CD4-positive, alpha-beta T cell treated with Interleukin-21 for 1 hour (primary cell): ENCODE measurements around the gene TWNK.

Source experiments
- DNase-seq: peaks from one replicate; pipeline ENCODE4 v3.0.0-alpha.2; 2020

Gene TWNK

GRCh38 chr10:100998183-100998990 lies 11.0 kb downstream of the TWNK start:
- DNase-seq: peak; percentile 64

GRCh38 chr10:100998991-100999741 lies 11.8 kb downstream of the TWNK start:
- peak; percentile 80 for DNase-seq

- no peak for DNase-seq
These were observed 12.4 kb downstream of the TWNK start, which contains the start of gene LZTS2 for GRCh38 chr10:100999742-101000126. Gene LZTS2, plus strand, starts transcription at chr10:100999808. Its CDS starts 2,731 bp downstream, at chr10:101002539.

- DNase-seq: no peak
These were observed 13.0 kb downstream of the TWNK start for GRCh38 chr10:101000127-101000914.

GRCh38 chr10:101000915-101001658 lies 13.7 kb downstream of the TWNK start:
- no peak for DNase-seq

GRCh38 chr10:101001659-101002035 lies 14.3 kb downstream of the TWNK start:
- DNase-seq: no peak

- DNase-seq: no peak
These were observed 15.1 kb downstream of the TWNK start for GRCh38 chr10:101002456-101002855.

GRCh38 chr10:101003639-101004206 lies 16.4 kb downstream of the TWNK start:
- DNase-seq: no peak

GRCh38 chr10:101005361-101005760 lies 18.0 kb downstream of the TWNK start:
- DNase-seq: no peak

GRCh38 chr10:101005869-101006567 lies 18.7 kb downstream of the TWNK start:
- no peak for DNase-seq

- DNase-seq: no peak
These were observed 19.3 kb downstream of the TWNK start for GRCh38 chr10:101006593-101007098.

- DNase-seq: no peak
These were observed 19.9 kb downstream of the TWNK start for GRCh38 chr10:101007099-101007711.

- DNase-seq: no peak
These were observed 20.8 kb downstream of the TWNK start for GRCh38 chr10:101007915-101008822.

- DNase-seq: no peak
These were observed 21.6 kb downstream of the TWNK start for GRCh38 chr10:101008823-101009423.

GRCh38 chr10:101010329-101010728 lies 23.0 kb downstream of the TWNK start:
- no peak for DNase-seq

- no peak for DNase-seq
These were observed 24.4 kb downstream of the TWNK start for GRCh38 chr10:101011517-101012423.

GRCh38 chr10:101012525-101013364 lies 25.4 kb downstream of the TWNK start:
- peak; percentile 82 for DNase-seq
